ENCODE results near the gene PPM1E.

PPM1E gene

DNA sequence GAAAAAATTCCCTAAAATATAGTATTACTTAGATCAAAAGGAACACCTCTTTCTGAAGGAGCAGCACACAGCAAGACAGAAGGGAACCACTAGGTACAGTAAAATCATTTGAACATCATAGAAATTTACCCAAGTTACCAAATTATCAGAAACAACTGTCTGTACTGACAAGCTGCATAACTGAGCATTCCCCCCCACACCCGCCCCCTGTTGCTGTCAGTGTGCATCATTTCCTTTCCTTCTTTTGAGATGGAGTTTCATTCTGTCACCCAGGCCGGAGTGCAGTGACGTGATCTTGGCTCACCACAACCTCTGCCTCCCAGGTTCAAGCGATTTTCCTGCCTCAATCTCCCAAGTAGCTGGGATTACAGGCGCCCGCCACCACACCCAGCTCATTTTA lies 230.3 kb downstream of the PPM1E start:
- Histone ChIP-seq H3K4me3 (ENCODE audit: insufficient read length, low read depth) (no peak overlapping the region), H3K4me1 (ENCODE audit: insufficient read depth, insufficient read length) (peaks cover 3% of the 10 kb centered on the region), H3K9me3 (ENCODE audit: insufficient read depth, low read length) (no peaks in the 10 kb centered on the region), H3K9ac (ENCODE audit: insufficient read length, low read depth) (no peak overlapping the region), H3K27me3 (ENCODE audit: insufficient read depth, insufficient read length) (no peaks in the 10 kb centered on the region), H3K36me3 (ENCODE audit: insufficient read depth, insufficient read length, low read length) (no peaks in the 10 kb centered on the region)
- no peak for TF ChIP-seq YY1 (IDR thresholded peaks at IDR 0.05; ENCODE audit: insufficient read depth, insufficient read length)
- no peak for TF ChIP-seq SUZ12 (IDR thresholded peaks at IDR 0.05; ENCODE audit: extremely low read depth, insufficient read depth, insufficient read length)
- no peak for TF ChIP-seq ZNF274 (IDR thresholded peaks at IDR 0.05; ENCODE audit: low read depth, low read length)
- DNase-seq (ENCODE audit: low read depth, low spot score), result no peak

DNA sequence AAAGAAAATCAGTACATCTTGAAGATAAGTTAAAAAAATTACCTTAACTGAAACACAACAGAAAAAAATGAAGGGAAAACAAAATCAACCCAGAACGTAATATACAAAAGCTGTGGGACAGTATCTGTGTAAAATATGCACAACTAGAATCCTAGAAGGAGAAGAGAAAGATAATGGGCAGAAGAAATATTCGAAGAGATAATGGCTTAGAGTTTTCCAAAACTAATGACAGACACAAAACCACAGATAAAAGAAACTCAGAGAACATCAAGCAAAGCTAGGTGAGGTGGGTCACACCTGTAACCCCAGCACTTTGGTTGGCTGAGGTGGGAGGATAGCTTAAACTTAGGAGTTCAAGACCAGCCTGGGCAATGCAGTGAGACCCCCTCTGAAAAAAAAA lies 234.0 kb downstream of the PPM1E start:
- H3K4me3 ChIP-seq (ENCODE audit: insufficient read length, low read depth), result no peak overlapping the region
- H3K4me1 ChIP-seq (ENCODE audit: insufficient read depth, insufficient read length), result peaks cover 5% of the 10 kb centered on the region
- DNase-seq (ENCODE audit: low read depth, low spot score), result no peak
- no peaks in the 10 kb centered on the region for H3K27me3 ChIP-seq (ENCODE audit: insufficient read depth, insufficient read length)
- H3K9me3 ChIP-seq (ENCODE audit: insufficient read depth, low read length), result peaks cover 6% of the 10 kb centered on the region; the same call in 1 of the 2 replicates
- no peaks in the 10 kb centered on the region for H3K36me3 ChIP-seq (ENCODE audit: insufficient read depth, insufficient read length, low read length)
- no peak overlapping the region for H3K9ac ChIP-seq (ENCODE audit: insufficient read length, low read depth)
- TF ChIP-seq YY1 (IDR thresholded peaks at IDR 0.05; ENCODE audit: insufficient read depth, insufficient read length), result no peak
- TF ChIP-seq SUZ12 (IDR thresholded peaks at IDR 0.05; ENCODE audit: extremely low read depth, insufficient read depth, insufficient read length), result no peak
- TF ChIP-seq ZNF274 (IDR thresholded peaks at IDR 0.05; ENCODE audit: low read depth, low read length), result no peak

DNA sequence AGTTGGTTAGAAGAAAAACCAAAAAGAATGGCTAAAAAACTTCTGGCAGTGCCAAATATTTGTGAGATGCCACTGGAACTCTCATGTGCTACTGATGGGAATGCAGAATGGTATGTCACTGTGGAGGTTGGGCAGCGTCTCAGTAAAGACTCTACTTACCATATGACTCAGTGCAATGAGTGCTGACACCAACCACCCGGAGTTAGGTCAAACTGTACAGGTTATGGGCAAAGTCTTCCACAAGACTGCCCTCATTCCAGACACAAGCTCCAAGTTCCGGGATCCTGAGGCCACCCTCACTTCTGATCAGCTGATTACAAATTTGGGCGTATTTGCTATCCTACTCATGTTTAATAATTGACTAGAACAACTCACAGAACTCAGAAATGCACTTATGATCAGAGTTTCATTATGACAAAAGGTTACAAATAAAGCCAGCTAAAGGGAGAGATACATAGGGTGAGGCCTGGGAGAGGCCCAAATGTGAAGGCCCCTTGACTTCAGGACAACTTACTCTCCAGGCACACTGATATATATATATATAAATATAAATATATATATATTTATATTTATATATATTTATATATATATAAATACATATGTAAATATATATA lies 236.2 kb downstream of the PPM1E start:
- H3K4me1 ChIP-seq (ENCODE audit: insufficient read depth, insufficient read length), result peaks cover 5% of the 10 kb centered on the region
- no peak for DNase-seq (ENCODE audit: low read depth, low spot score)
- H3K4me3 ChIP-seq (ENCODE audit: insufficient read length, low read depth), result no peak overlapping the region
- no peak overlapping the region for H3K9ac ChIP-seq (ENCODE audit: insufficient read length, low read depth)
- H3K27me3 ChIP-seq (ENCODE audit: insufficient read depth, insufficient read length), result no peaks in the 10 kb centered on the region
- TF ChIP-seq ZNF274 (IDR thresholded peaks at IDR 0.05; ENCODE audit: low read depth, low read length), result no peak
- no peak for TF ChIP-seq SUZ12 (IDR thresholded peaks at IDR 0.05; ENCODE audit: extremely low read depth, insufficient read depth, insufficient read length)
- TF ChIP-seq YY1 (IDR thresholded peaks at IDR 0.05; ENCODE audit: insufficient read depth, insufficient read length), result no peak
- H3K36me3 ChIP-seq (ENCODE audit: insufficient read depth, insufficient read length, low read length), result no peaks in the 10 kb centered on the region
- peaks cover 6% of the 10 kb centered on the region; the same call in 1 of the 2 replicates for H3K9me3 ChIP-seq (ENCODE audit: insufficient read depth, low read length)

DNA sequence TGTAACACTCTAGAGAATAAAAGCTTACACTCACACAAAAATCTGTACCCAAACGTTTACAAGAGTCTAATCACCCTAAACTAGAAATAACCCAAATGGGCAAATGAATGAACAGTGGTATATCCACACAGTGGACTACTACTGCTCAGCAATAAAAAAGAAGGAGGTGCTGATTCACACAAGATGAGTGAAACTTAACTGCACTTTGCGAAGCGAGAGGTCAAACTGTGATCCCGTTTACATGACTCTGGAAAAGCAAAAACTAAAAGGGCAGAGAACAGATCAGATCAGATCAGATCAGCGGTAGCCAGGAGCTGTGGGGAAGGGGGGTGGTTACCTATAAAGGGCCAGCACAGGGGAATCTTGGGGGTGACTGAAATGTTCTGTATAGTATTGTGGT lies 237.7 kb downstream of the PPM1E start:
- Histone ChIP-seq H3K4me3 (ENCODE audit: insufficient read length, low read depth) (no peak overlapping the region), H3K9ac (ENCODE audit: insufficient read length, low read depth) (no peak overlapping the region), H3K36me3 (ENCODE audit: insufficient read depth, insufficient read length, low read length) (no peaks in the 10 kb centered on the region), H3K4me1 (ENCODE audit: insufficient read depth, insufficient read length) (peaks cover 5% of the 10 kb centered on the region), H3K9me3 (ENCODE audit: insufficient read depth, low read length) (peaks cover 6% of the 10 kb centered on the region; the same call in 1 of the 2 replicates), H3K27me3 (ENCODE audit: insufficient read depth, insufficient read length) (no peaks in the 10 kb centered on the region)
- no peak for TF ChIP-seq SUZ12 (IDR thresholded peaks at IDR 0.05; ENCODE audit: extremely low read depth, insufficient read depth, insufficient read length)
- TF ChIP-seq YY1 (IDR thresholded peaks at IDR 0.05; ENCODE audit: insufficient read depth, insufficient read length), result no peak
- no peak for TF ChIP-seq ZNF274 (IDR thresholded peaks at IDR 0.05; ENCODE audit: low read depth, low read length)
- DNase-seq (ENCODE audit: low read depth, low spot score), result no peak

DNA sequence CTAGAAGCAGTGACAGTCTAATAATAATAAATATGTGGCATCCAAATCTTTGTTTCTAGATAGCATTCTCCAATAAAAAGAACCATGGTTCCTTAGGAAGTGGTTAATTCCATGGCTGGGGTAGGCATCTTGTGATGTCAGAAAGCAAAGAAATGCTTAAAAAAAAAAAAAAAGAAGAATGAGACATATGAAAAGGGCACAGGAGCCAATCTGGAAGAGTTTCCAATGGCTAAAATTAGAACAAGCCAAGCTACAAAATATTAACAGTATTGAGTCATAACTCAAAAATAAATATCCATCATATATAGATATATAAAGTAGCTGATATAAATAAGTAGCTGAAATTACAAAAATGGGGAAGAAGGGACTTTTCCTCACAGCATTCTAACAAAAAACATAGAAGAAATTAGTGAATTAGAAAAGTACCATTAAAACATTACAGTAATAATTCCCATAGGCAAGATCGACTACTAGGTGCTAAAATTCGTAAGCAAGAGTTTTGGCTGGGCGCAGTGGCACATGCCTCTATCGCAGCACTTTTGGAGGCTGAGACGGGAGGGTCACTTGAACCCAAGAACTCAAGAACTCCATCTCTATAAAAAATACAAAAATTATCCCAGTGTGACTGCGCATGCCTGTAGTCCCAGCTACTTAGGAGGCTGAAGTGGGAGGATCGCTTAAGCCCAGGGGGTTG lies 239.7 kb downstream of the PPM1E start:
- TF ChIP-seq YY1 (IDR thresholded peaks at IDR 0.05; ENCODE audit: insufficient read depth, insufficient read length) (no peak), SUZ12 (IDR thresholded peaks at IDR 0.05; ENCODE audit: extremely low read depth, insufficient read depth, insufficient read length) (no peak)
- peaks cover 8% of the 10 kb centered on the region for H3K36me3 ChIP-seq (ENCODE audit: insufficient read depth, insufficient read length, low read length)
- no peaks in the 10 kb centered on the region for H3K27me3 ChIP-seq (ENCODE audit: insufficient read depth, insufficient read length)
- H3K4me1 ChIP-seq (ENCODE audit: insufficient read depth, insufficient read length), result peaks cover 3% of the 10 kb centered on the region
- peaks cover 6% of the 10 kb centered on the region; the same call in 1 of the 2 replicates for H3K9me3 ChIP-seq (ENCODE audit: insufficient read depth, low read length)
- no peak overlapping the region for H3K9ac ChIP-seq (ENCODE audit: insufficient read length, low read depth)
- no peak for DNase-seq (ENCODE audit: low read depth, low spot score)
- H3K4me3 ChIP-seq (ENCODE audit: insufficient read length, low read depth), result no peak overlapping the region

DNA sequence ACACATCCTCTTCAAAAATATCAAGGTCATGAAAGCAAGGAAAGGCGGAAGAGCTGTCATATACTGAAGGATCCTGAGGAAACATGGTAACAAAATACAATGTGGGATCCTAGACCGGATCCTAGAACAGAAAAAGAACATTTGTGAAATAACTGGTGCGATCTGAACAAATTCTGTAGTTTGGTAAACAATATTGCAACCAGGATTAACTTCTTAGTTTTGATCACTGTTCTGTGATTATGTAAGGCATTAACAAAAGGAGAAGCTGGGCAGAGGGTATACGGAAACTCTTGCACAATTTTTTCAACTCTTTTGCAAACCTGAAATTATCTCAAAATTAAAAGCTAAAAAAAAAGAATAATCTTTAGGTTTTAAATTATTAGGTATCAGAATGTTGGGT lies 241.3 kb downstream of the PPM1E start:
- H3K36me3 ChIP-seq (ENCODE audit: insufficient read depth, insufficient read length, low read length), result peaks cover 11% of the 10 kb centered on the region
- H3K4me1 ChIP-seq (ENCODE audit: insufficient read depth, insufficient read length), result no peaks in the 10 kb centered on the region
- peaks cover 6% of the 10 kb centered on the region; the same call in 1 of the 2 replicates for H3K9me3 ChIP-seq (ENCODE audit: insufficient read depth, low read length)
- TF ChIP-seq SUZ12 (IDR thresholded peaks at IDR 0.05; ENCODE audit: extremely low read depth, insufficient read depth, insufficient read length) (no peak), YY1 (IDR thresholded peaks at IDR 0.05; ENCODE audit: insufficient read depth, insufficient read length) (no peak), ZNF274 (IDR thresholded peaks at IDR 0.05; ENCODE audit: low read depth, low read length) (no peak)
- H3K4me3 ChIP-seq (ENCODE audit: insufficient read length, low read depth), result no peak overlapping the region
- DNase-seq (ENCODE audit: low read depth, low spot score), result no peak
- no peak overlapping the region for H3K9ac ChIP-seq (ENCODE audit: insufficient read length, low read depth)
- H3K27me3 ChIP-seq (ENCODE audit: insufficient read depth, insufficient read length), result no peaks in the 10 kb centered on the region

DNA sequence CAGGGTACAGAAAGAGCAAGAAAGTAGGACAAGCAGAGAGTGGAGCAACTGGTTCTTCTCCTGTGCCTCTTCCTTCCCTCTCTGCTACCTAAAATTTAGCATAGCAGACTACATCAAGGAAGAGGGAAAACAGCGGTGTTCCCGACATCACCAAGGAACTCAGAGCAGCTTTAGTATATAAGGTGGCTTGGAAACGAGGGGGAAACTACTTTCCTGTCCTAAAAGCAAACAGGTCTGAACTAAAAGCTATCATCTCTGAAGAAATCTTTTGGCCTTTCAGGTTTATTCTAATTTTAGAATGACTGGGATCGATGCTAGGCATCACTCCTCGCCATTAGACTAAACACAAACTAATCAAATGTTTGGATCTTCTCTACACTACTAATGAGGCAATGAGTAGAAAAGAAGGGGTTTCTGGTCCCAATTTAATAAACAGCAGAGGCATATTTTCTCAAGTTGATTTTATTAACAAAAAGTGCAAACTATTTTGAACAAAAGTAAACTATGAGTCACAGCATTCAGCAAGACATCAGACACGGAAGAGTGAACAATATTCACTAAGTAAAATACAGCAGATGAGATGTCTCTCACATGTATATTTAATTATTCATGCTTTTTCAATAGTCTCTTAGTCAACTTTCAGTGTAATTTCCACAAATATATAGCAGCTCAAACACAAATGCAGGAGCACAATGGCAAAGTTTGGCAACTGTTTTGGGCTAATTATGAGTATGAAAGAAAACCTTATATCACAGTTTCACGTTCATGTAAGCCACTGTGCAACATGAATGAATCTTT lies 242.3 kb downstream of the PPM1E start:
- H3K9ac ChIP-seq (ENCODE audit: insufficient read length, low read depth), result no peak overlapping the region
- H3K9me3 ChIP-seq (ENCODE audit: insufficient read depth, low read length), result peaks cover 6% of the 10 kb centered on the region; the same call in 1 of the 2 replicates
- peaks cover 11% of the 10 kb centered on the region for H3K36me3 ChIP-seq (ENCODE audit: insufficient read depth, insufficient read length, low read length)
- no peak for DNase-seq (ENCODE audit: low read depth, low spot score)
- H3K4me3 ChIP-seq (ENCODE audit: insufficient read length, low read depth), result no peak overlapping the region
- H3K4me1 ChIP-seq (ENCODE audit: insufficient read depth, insufficient read length), result no peaks in the 10 kb centered on the region
- H3K27me3 ChIP-seq (ENCODE audit: insufficient read depth, insufficient read length), result no peaks in the 10 kb centered on the region
- no peak for TF ChIP-seq YY1 (IDR thresholded peaks at IDR 0.05; ENCODE audit: insufficient read depth, insufficient read length)
- no peak for TF ChIP-seq ZNF274 (IDR thresholded peaks at IDR 0.05; ENCODE audit: low read depth, low read length)
- TF ChIP-seq SUZ12 (IDR thresholded peaks at IDR 0.05; ENCODE audit: extremely low read depth, insufficient read depth, insufficient read length), result no peak

Measured in NT2/D1 (cell line).